ENCODE results near the gene BDKRB1.

DNA sequence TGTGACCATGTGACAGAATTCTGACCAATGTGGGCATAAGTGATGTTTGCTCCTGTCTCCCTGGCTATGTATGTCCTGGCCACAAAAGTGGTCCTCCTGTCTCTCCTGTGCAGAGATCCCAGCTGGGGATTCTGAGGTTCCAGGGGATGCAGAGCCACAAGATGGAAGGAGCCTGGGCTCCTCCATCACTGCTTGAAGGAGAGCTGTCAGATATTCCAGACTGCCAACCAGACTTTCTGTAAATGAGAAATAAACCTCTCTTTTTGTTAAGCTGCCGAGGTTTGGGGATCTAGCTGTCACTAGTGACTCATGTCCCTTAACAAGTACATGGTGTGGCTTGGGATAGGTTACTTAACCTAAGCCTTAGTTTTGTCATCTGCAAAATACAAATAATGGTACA, 21.9 kb downstream of the BDKRB1 start:
- TF ChIP-seq CTCF (IDR thresholded peaks at IDR 0.05 in 8 of 11, conservative IDR thresholded peaks at IDR 0.05 in 3 of 11) (no peak), POLR2A (IDR thresholded peaks at IDR 0.05) (no peak)
